Measurements from ENCODE around the gene SPEM1. TPM values are rescaled to one million over a fixed set of nuclear protein-coding genes. Genes with fewer than 3 reads are reported as not detected.

Gene SPEM1
- total RNA-seq, 2 donors from 2014 or later: not detected

DNA sequence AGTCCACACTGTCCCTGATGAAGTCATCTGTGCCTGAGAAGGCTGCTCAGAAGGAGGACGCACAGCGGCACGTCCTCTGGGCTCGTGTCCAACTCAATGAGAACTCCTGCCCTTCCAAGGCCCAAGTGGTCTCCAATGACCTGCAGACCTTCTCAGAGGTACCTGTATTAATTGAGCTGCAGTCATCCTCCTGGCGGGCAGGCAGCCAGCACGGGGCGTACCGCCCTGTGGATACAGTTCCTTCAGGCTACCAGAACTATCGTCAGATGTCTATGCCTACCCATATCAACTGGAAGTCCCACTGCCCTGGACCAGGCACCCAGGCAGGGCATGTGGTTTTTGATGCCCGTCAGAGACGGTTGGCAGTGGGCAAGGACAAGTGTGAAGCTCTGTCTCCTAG, 12.2 kb downstream of the SPEM1 start:
- no peak overlapping the region for H3K4me3 ChIP-seq
- TF ChIP-seq POLR2A (IDR thresholded peaks at IDR 0.05) (no peak), CTCF (IDR thresholded peaks at IDR 0.05) (no peak)
- no peak overlapping the region for H3K27ac ChIP-seq
- DNase-seq: no peak
- WGBS, 2 donors: 88 to 90% methylated on average over 11 of the region's 11 CpGs
- no peaks in the 10 kb centered on the region for H3K27me3 ChIP-seq
- peaks cover 19% of the 10 kb centered on the region for H3K4me1 ChIP-seq
- no peaks in the 10 kb centered on the region for H3K9me3 ChIP-seq
- intact Hi-C loops (cut with DNase I): no loop called here
- H3K36me3 ChIP-seq (replicated peaks in 1 of 2; ENCODE audit: insufficient read depth in 1 of 2, low read depth in 2 of 2): no peaks in the 10 kb centered on the region
- no peak for ATAC-seq

- no peaks in the 10 kb centered on the region for H3K36me3 ChIP-seq (replicated peaks in 1 of 2; ENCODE audit: insufficient read depth in 1 of 2, low read depth in 2 of 2)
- H3K9me3 ChIP-seq: no peaks in the 10 kb centered on the region
- 5 to 7% methylated on average over 8 to 46 of the region's 49 CpGs for WGBS, 2 donors
- H3K4me3 ChIP-seq: peak overlapping the region; percentile 25 to 32
- H3K4me1 ChIP-seq: peaks cover 48% of the 10 kb centered on the region
- no peaks in the 10 kb centered on the region for H3K27me3 ChIP-seq
- peak in 2 of 3 donors; percentile 8 to 32 for TF ChIP-seq POLR2A (IDR thresholded peaks at IDR 0.05)
- TF ChIP-seq CTCF (IDR thresholded peaks at IDR 0.05): peak in 2 of 7 experiments; percentile 3 to 27
- DNase-seq (peak; percentile 56 to 62 (median 57)), ATAC-seq (peak; percentile 9)
- intact Hi-C loops (cut with DNase I): no loop called here
- peak overlapping the region; percentile 80 to 94 (median 90) for H3K27ac ChIP-seq
Observed at GRCh38 chr17:7435676-7436555, 15.8 kb downstream of the SPEM1 start.

DNA sequence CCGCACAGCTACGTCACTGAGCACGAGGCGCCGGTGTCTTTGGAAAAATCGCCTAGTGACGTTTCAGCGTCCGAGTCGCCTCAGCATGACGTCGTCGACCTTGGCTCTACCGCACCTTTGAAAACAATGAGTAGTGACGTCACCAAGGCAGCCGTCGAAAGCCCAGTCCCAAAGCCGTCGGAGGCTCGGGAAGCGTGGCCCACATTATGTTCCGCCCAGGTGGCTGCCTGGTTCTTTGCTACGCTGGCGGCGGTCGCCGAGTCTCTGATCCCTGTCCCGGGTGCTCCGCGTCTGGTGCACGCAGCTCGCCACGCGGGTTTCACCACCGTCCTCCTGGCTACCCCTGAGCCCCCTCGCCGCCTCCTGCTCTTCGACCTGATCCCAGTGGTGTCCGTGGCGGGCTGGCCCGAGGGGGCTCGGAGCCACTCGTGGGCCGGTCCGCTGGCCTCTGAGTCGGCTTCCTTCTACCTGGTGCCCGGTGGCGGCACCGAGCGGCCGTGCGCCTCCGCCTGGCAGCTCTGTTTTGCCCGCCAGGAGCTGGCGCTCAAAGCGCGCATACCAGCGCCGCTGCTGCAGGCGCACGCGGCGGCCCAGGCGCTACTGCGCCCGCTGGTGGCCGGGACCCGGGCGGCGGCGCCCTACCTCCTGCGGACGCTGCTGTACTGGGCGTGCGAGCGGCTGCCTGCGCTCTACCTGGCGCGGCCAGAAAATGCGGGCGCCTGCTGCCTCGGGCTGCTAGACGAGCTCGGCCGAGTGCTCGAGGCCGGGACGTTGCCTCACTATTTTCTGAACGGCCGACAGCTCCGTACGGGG, 16.6 kb downstream of the SPEM1 start:
- ATAC-seq: peak; percentile 75
- intact Hi-C loops (cut with DNase I): no loop called here
- Histone ChIP-seq H3K36me3 (replicated peaks in 1 of 2; ENCODE audit: insufficient read depth in 1 of 2, low read depth in 2 of 2) (no peaks in the 10 kb centered on the region), H3K4me3 (no peak overlapping the region), H3K9me3 (no peaks in the 10 kb centered on the region), H3K27ac (peak overlapping the region; percentile 80 to 94 (median 90)), H3K27me3 (no peaks in the 10 kb centered on the region), H3K4me1 (peaks cover 49% of the 10 kb centered on the region)
- WGBS, 2 donors: 5 to 44% methylated on average over 4 to 92 of the region's 92 CpGs
- DNase-seq: peak; percentile 90 to 93 (median 91)
- TF ChIP-seq CTCF (IDR thresholded peaks at IDR 0.05) (peak; percentile 82 to 99 (median 91)), POLR2A (IDR thresholded peaks at IDR 0.05) (peak; percentile 72 to 90 (median 89))

- Histone ChIP-seq H3K9me3 (no peaks in the 10 kb centered on the region), H3K4me3 (no peak overlapping the region), H3K27me3 (no peaks in the 10 kb centered on the region), H3K36me3 (replicated peaks in 1 of 2; ENCODE audit: insufficient read depth in 1 of 2, low read depth in 2 of 2) (no peaks in the 10 kb centered on the region), H3K4me1 (peaks cover 49% of the 10 kb centered on the region), H3K27ac (peak overlapping the region; percentile 80 to 94 (median 90))
- intact Hi-C loops (cut with DNase I): no loop called here
- ATAC-seq (no peak), DNase-seq (no peak)
- WGBS, 2 donors: 25 to 72% methylated on average over 8 to 27 of the region's 31 CpGs
- no peak for TF ChIP-seq POLR2A (IDR thresholded peaks at IDR 0.05)
- no peak for TF ChIP-seq CTCF (IDR thresholded peaks at IDR 0.05)
Observed at GRCh38 chr17:7437369-7437863, 17.3 kb downstream of the SPEM1 start.

Data from body of pancreas (tissue), 4 donors.